HG02870 (cell line): ENCODE data around the gene ANO9.
A peak's percentile ranks its signal among the peaks of the same experiment; 100 is the strongest.
"Not testable (repeated sequence)": the region's sequence is repeated elsewhere in the genome, so short reads cannot be mapped to it uniquely, and the experiment has no call there.

ENCODE experiments used
- ATAC-seq: cut with Tn5 transposase; IDR thresholded peaks from one replicate; pipeline ENCODE4 v1.9.1; 2021; ENCODE audit warnings: mild to moderate bottlenecking, moderate library complexity; ENCODE audit not compliant: unreplicated experiment

ANO9 gene

DNA sequence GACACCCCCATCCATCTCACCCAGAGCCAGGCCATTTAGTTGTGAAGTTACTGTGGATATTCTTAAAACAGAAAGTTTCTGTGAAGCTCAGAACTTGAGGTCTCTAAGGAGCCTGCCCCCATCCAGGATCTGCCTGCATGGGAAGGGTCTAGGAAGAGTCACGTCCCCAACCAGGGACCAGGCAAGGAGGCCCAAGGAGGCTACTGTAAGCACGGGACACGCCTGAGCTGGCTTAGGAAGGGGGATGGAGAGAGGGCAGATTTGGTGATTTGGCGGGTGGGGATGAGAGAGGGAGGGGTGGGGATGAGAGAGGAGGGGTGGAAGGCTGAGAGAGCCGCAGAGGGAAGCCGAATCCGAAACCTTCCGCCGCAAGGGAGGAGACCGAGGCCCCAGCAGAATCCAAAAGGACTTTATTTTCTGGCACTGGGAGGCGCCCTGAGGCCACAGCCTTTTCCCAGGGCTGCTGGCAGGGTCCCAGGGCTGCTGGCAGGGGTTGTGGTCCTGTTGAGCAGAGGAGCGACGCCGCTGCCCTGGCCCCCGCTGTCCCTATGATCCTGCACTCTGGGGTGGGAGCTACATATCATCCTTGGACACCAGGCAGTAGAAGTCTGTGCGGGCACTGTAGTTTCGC is 36.4 kb downstream of the ANO9 start:
- ATAC-seq = no peak

DNA sequence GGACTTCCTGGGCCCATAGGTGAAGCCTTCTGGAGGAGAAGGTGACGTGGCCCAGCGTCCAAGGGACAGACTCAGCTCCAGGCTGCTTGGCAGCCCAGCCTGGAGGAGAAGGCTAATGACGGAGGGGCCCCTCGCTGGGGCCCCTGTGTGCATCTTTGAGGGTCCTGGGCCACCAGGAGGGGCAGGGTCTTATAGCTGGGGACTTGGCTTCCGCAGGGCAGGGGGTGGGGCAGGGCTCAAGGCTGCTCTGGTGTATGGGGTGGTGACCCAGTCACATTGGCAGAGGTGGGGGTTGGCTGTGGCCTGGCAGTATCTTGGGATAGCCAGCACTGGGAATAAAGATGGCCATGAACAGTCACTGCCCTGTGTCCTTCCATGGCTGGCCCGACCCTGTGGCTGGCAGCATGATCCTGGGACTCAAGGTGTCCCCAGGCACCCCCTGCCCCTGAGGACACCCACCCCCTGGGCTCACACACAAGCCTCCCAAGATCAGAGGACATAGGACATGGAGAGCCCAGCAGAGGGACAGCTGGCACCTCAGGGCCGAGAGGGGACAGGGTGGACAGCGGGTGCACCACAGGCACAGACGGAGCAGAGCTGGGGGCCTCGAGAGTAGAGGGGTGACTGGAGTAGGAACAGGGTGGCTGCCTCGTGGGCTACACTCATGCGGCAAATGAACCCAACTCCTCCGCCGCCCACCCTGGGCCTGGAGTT is 37.1 kb downstream of the ANO9 start:
- ATAC-seq = no peak

DNA sequence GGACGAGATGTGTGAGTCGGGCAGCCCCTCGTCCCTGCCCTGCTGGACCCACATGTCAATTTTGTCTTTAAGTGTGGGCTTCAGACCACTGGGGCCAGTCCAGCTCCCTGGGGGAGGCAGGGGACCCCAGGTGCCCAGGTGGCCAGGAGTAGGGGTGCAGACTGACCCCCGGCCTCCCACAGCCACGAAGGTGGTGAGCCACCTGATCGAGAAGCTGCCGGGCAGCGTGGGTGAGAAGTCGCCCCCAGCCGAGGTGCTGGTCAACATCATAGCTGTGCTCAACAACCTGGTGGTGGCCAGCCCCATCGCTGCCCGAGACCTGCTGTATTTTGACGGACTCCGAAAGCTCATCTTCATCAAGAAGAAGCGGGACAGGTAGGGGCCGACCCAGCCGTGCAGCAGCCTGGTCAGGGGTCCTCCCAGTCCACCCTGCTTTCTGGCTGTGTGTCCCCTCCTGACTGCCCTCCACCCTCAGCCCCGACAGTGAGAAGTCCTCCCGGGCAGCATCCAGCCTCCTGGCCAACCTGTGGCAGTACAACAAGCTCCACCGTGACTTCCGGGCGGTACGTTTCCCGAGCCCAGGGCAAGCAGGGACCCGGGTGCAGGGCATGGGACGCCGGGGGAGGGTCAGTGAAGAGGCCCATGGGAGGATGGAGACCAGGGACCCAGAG is 37.9 kb downstream of the ANO9 start:
- no peak for ATAC-seq

DNA sequence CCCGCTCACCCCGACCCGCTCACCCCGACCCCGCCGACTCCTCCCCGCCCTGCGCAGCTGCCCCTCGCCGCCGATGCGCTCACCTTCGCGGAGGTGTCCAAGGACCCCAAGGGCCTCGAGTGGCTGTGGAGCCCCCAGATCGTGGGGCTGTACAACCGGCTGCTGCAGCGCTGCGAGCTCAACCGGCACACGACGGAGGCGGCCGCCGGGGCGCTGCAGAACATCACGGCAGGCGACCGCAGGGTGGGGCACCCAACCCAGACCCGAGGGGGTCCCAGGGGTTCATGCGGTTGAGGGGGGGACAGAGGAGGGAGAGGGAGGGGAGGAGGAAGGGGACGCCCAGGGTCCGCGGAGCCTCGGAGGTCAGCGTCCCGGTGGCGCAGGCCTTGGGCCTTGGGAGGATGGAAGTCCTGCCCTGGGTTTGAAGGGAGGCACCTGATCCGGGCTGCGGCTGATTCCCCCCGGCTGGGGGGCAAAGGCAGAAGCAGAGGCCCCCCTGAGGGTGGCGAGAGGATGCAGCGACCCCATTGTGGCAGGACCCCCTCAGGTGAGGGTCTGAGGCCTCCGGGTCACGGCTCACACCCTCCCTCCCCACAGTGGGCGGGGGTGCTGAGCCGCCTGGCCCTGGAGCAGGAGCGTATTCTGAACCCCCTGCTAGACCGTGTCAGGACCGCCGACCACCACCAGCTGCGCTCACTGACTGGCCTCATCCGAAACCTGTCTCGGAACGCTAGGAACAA is 38.6 kb downstream of the ANO9 start:
- no peak for ATAC-seq

DNA sequence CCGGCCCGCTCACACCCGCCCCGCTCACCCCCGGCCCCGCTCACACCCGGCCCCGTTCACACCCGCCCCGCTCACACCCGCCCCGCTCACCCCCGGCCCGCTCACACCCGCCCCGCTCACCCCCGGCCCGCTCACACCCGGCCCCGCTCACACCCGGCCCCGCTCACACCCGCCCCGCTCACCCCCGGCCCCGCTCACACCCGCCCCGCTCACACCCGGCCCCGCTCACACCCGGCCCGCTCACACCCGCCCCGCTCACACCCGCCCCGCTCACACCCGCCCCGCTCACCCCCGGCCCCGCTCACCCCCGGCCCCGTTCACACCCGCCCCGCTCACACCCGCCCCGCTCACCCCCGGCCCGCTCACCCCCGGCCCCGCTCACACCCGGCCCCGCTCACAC is 40.6 kb downstream of the ANO9 start:
- not testable (repeated sequence) for ATAC-seq

DNA sequence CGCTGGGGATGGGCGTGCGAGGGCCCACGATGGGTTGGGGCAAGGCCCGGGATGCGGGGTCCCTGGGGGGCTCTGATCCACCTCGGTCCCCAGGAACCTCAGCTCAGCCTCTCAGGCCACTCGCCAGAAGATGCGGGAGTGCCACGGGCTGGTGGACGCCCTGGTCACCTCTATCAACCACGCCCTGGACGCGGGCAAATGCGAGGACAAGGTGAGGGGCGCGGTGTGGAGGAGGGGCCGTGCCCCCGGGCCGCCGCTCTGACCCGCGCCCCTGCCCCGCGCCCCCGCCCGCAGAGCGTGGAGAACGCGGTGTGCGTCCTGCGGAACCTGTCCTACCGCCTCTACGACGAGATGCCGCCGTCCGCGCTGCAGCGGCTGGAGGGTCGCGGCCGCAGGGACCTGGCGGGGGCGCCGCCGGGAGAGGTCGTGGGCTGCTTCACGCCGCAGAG is 41.5 kb downstream of the ANO9 start:
- ATAC-seq = no peak

DNA sequence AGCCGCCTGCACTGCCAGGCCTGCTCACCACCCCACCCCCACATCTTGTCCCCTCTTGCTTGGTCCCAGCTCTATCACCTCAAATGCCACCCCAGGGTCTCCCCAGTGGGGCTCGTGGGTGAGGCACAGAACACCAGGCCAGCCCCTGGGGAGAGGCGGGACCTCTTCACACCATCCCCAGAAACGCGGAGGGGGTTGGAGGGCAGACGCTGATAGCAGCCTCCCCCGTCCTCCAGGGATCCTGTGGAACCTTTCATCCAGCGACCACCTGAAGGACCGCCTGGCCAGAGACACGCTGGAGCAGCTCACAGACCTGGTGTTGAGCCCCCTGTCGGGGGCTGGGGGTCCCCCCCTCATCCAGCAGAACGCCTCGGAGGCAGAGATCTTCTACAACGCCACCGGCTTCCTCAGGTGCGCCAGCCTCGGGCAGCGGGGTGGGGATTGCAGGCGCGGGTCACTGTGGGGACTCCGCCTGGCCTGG is 42.0 kb downstream of the ANO9 start:
- no peak for ATAC-seq

DNA sequence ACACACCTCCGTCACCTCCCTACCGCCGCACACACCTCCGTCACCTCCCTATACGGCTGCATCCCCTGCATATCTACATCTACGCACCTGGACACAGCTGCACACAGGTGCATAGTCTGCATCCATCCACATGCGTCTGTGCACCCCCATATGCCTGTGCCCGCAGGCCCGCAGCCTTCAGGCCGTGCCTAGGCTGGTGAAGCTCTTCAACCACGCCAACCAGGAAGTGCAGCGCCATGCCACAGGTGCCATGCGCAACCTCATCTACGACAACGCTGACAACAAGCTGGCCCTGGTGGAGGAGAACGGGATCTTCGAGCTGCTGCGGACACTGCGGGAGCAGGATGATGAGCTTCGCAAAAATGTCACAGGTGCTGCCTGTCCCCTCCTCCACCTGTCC is 43.0 kb downstream of the ANO9 start:
- ATAC-seq = no peak

DNA sequence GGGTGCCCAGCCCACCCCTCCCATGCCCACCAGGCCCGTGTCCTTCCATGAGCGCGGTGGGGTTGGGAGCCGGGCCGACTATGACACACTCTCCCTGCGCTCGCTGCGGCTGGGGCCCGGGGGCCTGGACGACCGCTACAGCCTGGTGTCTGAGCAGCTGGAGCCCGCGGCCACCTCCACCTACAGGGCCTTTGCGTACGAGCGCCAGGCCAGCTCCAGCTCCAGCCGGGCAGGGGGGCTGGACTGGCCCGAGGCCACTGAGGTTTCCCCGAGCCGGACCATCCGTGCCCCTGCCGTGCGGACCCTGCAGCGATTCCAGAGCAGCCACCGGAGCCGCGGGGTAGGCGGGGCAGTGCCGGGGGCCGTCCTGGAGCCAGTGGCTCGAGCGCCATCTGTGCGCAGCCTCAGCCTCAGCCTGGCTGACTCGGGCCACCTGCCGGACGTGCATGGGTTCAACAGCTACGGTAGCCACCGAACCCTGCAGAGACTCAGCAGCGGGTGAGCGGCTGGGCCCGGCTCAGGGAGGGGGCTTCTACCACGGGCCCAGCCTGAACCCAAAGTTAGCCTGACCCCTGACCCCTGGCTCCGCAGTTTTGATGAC is 44.8 kb downstream of the ANO9 start:
- peak; percentile 45 for ATAC-seq

DNA sequence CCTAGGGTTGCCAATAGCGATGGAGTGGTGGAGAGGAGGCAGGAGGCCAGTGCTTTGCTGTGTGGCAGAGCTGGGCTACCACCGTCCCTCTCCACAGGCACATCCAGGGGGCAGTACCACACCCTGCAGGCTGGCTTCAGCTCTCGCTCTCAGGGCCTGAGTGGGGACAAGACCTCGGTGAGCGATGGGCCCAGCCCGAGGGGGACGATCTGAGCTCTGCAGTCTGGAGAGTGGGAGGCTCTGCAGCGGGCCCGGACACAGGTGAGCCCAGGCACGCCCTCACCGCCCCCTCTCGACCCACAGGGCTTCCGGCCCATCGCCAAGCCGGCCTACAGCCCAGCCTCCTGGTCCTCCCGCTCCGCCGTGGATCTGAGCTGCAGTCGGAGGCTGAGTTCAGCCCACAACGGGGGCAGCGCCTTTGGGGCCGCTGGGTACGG is 45.3 kb downstream of the ANO9 start:
- no peak for ATAC-seq

DNA sequence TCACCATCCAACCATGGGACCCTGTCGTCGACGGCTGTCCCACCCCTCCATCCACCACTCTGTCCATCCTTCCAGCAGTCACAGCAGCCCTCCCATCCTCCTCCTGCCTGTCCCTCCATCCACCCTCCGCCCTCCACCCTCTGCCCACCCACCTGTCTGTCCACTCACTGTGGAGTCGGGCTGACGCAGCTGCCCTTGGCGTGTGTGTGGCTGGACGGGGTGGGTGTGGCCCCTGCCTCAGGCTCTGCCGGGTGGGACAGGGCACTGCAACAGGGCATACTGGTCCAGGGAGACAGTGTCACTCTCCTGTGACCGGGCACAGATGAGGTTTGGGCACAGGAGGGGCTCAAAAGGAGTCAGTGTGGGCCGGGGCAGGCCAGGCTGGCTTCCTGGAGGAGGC is 45.9 kb downstream of the ANO9 start:
- no peak for ATAC-seq

DNA sequence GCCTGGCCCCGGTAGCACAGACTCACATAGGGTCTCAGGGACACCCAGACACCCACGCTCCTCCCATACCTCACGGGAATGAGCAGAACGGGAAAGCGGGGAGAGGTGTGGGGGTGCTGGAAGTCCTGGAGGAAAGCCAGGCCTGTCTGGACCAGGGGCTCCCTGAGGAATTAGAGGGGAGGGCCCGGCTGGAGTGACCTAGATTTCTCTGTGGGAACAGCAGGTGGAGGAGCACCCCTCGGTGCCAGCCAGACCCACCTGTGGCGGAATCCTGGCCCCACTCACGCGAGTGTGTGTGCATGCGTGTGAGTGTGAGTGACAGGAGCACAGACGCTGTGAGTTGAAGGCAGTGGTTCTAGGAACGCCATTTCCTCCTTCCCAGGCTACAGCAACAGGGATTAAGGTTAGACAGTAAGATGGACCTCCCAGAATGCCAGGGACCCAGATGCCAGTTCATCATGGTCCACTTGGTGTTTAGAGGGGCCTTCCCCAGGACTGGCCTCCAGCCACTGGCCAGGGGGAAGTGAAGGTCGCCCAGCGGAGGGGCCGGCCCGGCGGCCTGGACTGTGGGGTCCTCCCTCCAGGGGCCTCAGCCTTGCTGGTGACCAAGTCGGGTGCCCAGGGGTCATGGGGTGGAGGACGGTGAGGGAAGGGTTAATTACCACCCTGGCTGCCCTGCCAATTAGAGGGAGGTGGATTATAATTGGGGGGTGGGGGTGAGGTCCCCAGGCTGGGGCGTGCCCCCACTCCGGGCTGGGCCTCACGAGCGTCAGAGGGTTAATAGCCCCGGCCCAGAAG is 46.8 kb downstream of the ANO9 start:
- no peak for ATAC-seq

DNA sequence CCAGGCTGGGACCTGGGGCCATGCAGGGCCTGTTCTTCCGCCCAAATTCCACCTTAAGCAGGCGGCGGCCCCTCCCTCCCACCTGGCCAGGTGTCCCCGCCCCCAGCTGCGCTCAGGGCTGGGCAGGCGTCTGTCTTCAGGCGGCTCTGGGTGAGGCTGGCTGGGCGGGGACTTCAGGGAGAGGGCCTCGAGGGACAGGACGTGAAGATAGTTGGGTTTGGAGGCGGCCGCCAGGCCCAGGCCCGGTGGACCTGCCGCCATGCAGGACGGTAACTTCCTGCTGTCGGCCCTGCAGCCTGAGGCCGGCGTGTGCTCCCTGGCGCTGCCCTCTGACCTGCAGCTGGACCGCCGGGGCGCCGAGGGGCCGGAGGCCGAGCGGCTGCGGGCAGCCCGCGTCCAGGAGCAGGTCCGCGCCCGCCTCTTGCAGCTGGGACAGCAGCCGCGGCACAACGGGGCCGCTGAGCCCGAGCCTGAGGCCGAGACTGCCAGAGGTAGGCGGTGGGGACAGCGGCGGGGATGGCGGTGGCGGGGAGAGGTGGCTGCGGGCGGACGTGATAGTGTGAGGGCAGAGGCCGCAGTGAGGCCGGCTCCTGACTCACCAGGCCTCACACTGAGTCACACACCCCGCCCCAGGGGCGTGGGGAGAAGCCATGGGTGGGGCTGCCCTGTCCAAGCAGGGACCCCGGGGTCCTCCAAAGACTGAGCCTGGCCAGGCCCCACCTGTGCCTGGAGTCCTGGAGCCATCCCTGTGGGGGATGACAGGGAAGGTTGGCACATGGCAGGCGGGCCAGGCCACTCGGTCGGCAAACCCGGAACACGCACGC is 47.6 kb downstream of the ANO9 start, which contains the start of gene PKP3:
TSS of gene PKP3 (plus strand) at position 176 of the 824 bp plus-strand sequence. CDS start at position 260, 84 bp downstream.
- ATAC-seq = no peak

DNA sequence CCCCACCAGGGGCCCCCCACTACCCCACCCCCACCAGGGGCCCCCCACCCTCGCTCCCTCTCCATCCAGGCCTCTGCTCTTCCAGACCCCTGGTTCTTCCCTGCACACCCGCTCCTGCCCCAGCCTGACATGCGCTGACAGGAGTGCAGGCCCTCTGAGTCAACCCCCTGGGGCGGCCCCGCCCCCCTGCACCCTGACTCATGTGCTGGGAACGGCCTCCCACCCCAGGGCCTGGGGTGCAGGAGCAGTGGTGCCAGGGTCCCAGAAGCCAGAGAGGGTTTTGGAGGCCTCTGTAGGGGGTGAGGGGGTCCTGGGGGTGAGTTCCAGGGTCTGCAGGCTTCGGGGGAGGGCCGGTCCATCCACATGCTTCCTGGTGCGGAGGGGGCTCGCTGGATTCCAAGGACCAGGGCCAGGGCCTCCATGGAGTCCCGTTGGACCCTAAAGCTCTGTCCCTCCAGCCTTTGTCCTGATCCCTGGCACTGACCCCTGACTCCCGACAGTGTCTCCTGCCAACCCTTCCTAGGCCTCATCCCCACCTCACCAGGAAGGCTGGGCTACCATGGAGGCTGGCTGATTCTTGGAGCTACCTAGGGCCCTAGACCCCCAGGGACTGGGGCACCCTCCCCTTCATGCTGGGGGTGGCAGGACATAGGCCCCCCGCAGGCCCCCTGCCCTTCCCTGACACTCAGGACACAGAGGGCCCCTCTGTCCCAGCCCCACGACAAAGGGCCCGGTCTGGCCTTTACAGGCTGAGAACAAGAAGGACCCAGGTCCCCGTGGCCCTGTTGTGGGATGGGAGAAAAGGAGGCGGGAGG is 48.4 kb downstream of the ANO9 start:
- ATAC-seq = no peak

DNA sequence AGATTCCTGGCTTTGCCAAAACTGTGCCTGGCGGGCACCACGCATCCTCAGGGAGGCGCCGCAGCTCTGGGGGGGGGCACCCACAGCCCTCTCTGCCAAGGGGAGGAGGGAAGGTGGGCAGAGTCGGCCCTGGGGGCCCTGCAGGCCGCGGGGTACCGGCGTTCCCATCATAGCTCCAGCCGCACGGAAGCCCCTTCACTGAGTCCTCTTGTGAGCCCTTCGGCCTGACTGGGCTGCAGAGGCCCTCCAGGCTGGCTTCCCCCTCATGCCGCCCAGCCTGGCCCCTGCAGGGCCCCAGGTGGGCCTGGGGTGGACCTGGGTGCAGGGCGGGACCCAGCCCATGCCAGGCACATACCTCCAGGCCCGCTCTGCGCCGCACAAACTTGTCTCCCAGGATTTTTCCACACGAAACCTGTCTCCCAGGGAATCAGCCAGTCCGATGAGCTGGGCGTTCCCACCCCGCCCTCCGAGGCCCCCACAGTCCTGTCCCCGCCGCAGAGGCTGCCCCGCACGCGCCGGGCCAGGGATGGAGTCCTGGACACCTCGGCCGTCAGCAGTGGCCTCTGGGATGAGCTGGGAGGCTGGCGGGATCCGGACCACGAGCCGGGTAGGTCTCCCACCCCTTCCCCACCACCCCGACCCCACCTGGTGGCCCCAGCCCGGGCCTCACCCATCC is 49.6 kb downstream of the ANO9 start:
- ATAC-seq = no peak

DNA sequence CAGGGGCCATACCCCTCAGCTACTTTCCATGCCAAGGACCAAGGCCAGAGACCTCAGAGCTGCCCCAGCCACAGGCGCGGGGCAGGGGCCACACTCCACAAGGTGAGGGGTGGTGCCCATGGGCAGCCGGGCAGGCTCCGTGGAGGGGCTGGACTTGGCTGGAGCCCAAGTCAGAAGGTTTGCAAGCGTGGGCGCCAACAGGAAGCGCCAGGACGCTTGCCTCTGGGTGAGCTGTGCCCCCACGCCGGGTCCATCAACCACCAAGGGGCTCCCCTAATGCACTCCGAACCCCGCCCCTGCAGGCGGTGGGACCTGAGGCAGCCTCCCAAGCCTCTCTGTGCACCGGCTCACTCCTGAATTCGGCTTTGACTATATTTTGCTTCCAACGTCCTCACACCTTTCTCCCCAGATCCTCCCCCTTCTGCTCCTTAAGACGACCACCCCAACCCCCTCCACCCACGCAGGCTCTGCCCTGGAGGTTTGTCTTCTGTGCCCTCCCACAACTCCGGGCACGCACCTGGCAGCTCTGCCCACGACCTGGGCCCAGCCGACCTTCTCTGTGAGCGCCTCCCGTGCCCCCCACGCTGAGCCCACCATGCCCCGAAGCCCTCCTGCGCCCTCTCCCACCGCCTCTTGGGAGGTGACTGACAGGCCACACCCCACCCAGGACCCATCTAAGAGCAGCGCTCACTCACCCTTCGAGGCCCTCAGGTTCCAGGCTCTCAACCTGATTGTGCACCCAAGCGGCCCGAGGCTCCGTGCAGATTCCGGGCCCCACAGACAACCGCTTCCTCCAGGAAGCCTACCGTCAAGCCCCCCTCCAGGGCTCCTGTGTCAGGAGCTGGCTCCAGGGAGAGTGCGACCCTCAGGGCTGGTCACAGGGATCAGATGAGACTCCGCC is 50.4 kb downstream of the ANO9 start:
- no peak for ATAC-seq

DNA sequence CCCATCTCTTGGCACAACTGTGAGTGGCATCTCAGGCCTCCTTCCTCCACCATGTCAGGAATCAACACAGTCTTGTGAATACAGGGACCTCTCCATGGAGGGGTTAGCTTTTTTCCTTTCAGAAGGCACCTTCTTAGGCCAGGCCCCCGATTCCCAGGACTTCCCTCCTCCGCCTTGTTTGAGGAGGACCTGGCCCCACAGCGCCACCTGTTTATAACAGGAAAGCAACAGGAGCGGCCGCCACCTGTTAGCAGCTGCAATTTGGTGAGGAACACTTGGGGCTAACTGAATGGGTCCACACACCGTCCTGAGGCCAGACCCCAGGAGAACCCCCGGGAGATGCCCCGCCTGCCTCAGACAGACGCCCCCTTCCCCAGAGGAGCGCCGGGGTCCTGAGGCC is 51.6 kb downstream of the ANO9 start:
- ATAC-seq = no peak
